8988T (cell line): ENCODE data around the gene ACSBG1.

Experiments used
- DNase-seq: peaks from one replicate; pipeline ENCODE4 v3.0.0; 2011

The ACSBG1 gene

DNA sequence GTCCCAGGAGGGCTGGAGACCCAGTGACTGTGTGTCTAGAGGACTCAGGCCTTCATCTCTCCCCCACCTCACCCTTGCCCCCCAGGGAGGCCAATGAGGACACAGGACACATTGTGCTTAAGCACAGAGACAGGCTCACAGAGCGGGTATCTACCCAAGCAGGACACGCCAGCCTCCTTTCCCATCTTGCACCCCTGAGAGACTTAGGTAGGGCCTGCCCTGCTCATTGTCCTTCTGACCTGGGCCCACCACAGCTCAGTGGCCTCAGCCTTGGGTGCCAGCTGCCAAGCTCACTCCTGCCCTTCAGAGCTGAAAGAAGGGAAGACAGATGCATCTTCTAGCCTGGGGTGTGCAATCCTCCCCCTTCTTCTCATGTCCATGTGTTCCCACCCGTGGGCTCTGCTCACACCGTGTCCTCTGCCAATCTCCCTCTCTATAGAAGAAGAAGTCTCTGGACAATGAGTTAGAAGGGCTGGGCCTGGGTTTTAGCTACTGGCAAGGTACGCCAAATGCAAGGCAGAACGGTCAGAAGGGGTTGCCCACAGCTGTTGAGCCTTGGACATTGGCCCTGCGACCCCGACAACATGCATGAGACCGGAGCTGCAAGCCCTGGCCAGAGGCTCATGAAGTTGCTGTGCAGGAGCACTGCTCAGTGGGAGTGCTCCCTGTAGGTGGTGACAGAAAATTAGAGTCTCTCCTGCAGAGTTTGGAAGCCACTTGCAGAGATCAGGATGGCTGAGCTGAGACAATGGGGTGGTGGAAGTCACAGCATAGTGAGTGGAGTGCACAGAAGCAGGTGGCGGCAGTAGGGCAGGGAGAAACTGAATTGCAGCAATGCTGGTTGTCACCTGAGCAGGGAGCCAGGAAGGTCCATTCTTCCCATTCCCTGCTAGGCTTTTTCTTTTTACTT lies 32.8 kb downstream of the ACSBG1 start:
- DNase-seq, result no peak

DNA sequence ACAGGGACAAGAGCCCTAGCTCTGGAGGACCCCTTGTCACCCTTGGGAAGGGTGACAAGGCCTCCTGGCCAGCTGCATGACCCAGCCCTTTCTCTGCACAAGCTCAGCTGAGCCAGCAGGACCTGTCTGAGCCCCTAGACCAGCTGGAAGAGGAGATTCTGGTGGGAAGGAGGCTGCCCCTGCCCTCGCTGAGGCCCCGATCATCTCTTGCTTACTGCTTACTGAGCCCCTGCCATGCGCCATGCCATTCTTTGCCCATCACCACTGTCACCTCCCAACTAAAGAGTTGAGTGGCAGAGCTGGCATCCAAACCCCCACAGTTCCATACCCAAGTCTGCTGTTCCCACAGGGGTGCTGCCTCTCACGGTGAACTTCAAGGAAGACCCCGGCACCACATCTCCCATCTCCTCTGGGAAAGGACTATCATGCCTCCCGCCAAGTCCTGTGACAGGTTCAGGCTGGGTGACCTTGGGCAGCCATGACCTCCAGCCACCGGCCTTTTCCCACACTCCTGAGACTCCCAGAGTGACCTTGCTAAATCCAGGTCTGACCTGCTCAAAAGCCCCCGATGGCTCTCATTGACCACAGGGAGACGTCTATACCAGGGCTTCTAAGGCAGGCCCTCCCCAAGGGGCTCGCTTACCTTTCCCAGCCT lies 34.0 kb downstream of the ACSBG1 start:
- no peak for DNase-seq

DNA sequence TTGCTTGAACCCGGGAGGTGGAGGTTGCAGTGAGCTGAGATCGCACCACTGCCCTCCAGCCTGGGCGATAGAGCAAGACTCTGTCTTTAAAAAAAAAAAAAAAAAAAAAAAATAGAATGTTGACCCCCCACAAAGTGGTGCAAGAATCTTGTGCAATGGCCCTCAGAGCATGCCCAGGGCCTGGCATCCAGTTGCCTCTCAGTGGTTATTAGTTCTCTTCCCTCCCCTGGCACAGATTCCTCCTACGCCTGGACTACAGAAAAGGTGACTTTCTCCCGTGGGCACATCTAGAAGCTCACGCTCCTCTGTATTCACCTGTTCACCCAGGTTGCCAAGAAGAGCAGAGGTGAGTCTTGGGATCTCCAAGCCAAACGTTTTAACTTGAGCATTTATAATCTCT lies 36.7 kb downstream of the ACSBG1 start:
- no peak for DNase-seq

DNA sequence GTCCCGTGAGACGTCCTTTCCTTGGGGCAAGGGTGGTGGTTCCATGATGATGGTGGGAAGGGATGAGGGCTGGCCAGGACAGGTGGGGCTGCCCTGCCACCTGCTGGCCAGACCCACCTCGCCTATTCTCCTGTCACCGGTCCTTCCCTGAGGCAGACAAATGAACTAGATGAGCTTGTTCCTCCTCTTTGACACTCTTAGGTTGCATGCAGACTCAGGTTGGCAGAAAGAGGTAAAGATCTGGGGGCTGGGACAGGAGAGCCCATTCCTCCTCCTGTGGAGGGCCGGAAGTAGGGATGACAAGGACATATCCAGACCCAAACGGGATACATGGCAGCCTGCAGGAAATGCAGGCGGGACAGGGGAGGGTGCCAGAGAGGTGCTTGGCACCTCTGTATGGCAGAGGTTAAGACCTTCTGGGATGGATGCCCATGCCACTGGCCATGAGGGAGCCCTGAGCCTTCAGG lies 38.6 kb downstream of the ACSBG1 start:
- DNase-seq, result peak; percentile 42

DNA sequence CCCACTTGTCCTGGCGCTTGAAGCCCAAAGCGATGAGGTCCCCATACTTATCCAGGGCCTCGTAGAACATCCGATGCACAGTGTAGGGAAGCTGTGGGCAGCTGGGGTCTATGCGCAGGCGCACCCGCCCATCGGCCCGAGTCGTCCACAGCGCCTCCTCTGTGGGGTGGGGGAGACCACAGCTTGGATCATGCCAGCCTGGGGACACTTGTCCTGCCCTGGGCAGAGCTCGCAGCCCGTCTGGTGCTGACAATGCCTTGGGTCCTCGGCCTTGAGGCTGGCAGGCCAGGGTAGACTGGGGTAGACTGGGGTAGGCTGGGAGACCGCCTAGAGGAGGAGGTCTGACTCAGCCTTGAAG lies 39.8 kb downstream of the ACSBG1 start:
- no peak for DNase-seq

DNA sequence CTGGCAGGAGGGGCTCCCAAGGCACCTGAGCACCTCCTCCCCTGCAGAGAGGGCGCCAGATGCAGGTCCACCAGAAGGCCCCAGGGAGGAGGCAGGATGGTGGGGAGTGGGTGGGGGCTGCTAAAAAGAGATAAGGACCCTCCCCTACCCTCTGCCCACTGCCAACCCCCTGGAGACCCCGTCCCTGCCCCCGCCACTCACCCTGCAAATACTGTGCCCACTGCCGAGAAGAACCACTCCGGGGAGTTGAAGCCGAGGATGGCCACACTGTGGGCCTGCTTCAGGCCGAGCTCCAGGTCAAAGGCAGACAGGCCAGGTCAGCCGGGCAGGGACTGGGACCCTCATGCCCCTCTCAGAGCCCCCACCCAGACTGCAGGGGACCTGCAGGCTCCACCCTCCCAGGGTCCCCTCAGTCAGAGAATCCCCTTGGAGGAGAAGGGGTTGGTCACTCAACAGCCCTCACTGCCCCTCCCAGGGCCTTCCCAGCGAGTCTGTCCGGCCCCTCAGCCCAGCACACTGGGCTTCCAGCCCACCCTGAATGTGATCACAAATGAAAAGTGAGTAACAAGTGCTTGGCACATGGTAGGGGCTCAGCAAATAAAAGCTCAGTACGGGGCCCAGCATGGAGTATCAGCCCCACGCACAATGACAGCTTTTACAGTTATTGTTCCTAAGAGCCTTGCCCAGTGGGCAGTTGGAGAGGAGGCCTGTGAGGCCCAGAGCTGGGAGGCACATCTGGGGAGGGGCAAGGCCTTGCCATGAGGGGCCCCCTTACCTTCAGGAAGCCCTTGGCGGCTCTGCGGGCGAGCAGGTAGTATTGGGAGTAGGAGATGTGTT lies 40.4 kb downstream of the ACSBG1 start:
- DNase-seq, result no peak

DNA sequence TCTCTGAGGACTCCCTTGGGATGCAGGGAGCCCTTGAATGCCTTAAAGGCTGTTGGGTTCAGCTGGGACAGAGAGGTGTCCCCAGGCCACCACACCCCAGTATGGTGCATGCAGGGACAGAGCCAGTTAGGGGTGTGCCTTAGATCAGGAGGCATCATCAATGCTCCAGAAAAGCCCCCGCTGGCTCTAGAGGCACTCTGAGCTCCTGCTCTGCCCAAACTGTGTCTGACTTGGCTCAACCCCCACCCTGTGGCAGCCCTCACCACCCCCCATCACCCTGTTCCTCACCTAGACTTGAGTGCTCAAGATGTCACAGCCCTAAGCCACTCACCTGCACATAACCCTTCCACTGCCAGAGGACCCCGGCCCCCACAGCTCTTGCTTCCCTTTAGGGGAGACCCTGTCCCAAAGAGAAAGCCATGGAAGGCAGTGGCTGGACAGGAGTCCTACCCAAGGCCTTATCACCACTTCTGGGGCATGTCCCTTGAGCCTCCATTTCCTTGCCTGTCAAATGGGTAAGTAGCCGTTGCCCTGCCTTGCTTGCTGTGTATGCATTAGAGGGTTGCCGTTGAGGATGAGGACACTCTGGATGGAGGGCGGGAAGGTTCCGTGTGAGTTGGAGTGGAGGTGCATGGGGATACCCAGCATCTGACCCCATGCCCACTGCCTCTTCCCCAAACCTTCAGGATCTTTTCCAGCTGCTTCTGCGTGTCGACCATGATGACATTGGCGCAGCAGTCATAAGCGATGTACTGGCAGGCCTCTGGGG lies 41.4 kb downstream of the ACSBG1 start:
- no peak for DNase-seq

DNA sequence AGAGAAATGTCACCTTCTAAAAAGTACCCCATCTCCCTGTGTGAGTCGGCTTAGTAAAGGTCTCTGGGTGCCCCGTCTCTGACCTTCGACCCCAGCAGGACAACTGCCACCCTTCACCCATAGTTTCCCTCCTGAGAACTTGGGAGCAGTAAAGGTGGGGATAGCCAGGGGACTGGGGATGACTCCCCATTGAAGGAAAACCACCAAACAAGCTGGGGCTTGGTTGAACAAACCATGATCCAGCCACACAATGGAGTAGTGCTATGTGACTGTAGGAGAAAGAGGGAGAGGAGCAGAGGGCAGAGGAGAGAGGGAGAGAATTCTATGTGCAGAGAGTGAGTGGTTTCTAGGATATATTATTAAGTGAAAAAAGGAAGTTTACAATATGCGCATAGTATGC lies 51.5 kb downstream of the ACSBG1 start:
- no peak for DNase-seq

DNA sequence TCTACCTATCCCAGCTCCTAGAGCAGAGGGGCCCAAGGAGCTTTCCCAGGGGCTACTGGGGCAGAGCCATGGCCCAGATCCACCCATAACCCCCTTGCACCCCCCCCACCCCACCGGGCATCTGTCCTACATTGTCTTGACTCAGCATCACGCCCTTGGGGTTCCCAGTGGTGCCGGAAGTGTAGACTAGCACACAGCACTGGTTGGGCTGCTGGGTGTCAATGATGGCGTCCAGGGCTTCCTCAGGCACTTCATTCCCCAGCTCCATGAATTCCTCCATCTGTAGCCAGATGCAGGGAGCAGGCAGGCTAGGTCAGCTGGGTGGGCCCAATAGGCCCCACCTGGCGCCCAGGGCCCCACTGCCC lies 52.0 kb downstream of the ACSBG1 start:
- no peak for DNase-seq

DNA sequence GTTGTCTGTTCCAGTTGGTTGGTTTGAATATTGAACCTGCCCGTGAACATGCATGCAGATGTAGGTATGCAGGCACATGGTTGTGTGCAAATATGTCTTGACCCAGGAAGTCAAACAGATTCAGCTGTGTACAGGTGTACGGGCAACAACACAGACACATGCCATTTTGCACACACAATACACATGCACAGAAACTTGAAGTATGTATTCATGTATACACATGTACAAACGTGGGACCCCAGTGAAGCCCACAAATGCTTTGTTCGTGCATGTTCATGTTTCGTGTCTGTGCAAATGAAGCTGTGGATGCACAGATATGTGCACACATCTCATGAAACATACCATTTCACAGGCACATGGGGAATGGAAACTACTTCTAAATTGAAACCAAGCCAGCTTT lies 54.5 kb downstream of the ACSBG1 start:
- no peak for DNase-seq

DNA sequence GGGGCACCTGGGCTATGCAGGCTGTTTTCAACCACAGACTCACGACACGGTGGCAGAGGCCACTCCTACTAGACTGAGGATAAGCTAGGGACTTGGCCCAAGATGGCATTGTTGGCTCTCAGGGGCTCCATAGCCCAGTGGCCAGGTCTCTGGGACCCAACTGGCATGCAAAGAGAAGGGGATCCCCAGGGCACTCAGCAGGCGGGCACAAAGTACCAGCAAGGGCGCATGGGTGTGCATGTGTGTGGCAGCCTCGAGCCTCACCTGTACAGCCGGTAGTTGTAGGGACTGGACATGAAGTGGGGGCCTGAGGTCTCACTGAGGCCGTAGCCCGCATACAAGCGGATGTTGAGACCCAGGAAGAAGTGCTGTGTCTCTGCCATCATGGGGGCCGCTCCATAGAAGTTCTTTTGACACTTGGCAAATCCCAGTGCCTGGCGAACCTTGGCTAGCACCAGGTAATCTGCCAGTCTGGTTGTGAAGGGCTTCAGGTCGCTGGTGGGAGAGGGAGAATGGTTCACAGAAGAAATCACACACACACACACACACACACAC lies 55.0 kb downstream of the ACSBG1 start:
- no peak for DNase-seq

DNA sequence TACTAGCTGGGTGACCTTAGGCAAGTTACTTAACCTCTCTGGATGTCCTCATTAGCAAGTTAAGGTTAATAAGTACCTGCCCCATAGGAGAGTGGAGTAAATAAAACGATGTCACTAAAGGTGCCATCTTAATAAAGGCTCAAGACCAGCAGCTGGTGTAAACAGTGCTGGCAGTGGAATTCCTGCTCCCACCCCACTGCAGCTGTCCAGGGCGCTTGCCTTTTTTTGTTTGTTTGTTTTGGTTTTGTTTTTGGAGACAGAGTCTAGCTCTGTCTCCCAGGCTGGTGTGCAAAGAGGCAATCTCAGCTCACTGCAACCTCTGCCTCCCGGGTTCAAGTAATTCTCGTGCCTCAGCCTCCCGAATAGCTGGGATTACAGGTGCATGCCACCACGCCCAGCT lies 56.3 kb downstream of the ACSBG1 start:
- no peak for DNase-seq

DNA sequence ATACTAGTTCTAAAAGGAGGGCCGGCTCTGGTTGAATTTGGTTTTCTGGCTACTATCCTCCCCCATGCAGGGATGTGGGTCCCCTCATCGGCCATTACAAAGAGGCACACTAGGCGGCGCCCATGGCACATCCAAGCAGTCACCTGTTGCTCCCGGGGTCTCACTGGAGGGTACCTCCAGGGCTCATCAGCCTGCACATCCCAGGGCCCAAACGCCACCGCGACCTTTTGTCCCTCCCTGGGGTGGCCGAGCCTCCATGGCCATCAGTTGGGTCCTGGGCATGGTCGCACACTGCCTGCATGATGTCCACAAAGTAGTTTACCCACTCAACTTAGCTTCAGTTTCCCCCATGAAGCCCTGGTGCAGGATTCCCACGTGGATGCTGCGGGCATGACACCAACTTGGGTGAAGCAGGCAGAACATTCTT lies 56.9 kb downstream of the ACSBG1 start:
- DNase-seq, result no peak

DNA sequence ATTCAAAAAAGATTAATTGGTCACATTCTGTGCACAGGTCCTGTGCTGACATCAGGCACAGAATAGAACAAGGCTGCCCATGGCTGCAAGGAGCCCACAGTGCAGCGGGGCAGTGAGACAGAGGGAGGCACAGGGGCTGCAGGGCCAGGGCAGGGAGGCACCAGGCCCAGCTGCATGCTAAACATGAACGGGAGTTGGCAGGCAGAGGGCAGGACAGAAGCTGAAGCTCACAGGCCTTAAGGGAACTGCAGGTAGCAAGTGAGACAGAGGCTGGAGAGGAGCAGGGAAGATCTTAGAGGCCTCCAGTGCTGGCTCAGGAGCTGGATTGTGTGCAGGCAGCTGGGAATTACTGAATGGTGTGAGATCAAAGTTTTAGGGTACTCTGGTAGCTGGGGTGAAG lies 59.0 kb downstream of the ACSBG1 start:
- no peak for DNase-seq

DNA sequence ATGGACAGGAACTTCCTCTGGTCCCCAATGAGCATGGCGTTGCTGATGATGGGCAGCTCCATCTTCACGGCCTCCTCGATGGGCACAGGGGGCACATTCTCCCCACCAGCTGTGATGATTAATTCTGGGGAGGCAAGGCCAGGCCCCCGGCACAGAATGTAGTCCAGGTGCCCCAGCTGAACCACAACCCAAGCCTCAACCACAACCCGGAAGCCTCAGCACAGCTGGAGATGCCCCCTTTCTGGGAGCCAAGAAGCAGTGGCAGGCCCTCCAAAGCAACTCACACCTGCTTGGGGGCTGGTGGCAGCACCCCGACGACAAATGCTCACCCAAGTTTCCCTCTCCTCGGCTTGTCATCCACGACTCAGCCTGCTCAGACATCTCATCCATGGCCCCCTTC lies 60.0 kb downstream of the ACSBG1 start:
- DNase-seq, result no peak

DNA sequence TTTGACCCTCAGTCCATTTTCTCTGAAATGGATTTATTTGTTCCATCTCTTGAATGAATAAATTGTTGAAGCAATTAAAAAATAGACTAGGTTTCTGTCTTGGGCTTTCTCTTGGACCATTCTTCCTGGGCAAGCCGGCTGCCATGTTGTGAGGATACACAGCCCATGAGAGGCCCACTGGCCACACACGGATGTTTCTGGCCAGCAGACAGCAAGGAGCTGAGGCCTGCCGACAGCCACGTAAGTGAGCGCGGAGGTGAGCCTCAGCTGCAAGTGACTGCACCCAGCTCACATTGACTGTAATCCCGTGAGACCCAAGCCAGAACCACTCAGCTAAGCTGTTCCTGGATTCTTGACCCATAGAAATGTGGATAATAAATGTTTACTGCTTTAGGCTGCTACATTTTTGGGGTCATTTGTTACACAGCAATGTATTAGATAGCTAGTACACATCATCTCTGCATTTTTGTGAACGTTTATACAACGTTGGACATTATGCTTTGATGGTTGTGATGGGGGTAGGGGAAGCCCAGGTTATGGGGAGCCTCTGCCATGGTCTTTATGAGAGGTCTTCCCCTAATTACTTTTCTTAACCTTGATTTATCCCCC lies 62.4 kb downstream of the ACSBG1 start:
- DNase-seq, result no peak

DNA sequence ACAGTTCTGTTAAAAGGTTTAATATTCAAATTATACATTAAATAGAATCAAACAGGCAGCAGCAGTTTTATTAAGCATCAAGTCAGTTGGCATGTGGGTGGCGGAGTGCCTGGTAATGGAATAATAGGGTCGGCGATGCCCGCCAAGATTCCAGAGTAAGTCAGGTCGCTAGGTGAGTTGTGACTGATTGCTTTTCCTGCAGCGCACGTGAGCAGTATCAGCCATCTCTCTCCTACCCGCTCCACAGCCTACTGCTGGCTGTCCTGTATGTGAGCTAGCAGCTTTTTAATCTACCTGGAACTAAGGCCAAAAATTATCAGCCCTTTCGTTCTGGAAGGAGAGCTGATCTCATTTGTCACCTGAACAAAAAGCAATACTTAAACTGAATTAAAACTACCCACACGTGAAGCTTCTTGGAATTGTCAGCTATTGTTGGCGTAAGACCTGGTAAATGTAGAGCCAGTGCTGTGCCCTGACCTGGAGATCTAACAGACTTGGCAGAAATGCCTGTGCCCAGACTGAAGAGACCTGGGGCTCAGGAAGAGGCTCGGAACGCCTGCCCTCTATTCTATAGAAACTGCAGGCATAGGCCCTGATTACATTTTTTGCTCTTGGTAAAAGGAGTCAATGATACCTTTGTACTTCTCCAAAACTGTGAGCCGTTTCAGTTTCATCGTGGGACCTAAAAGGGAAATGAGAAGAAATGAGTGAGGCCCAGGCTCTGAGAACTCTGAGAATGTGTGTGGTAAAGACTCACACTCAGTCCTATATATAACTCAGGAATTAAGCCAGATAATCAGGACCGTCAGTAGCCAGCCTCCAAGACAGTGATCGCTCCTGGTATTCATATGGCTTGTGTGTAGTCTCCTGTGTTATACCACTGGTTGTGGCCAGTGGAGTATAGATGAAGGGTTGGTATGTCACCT lies 63.3 kb downstream of the ACSBG1 start:
- no peak for DNase-seq

DNA sequence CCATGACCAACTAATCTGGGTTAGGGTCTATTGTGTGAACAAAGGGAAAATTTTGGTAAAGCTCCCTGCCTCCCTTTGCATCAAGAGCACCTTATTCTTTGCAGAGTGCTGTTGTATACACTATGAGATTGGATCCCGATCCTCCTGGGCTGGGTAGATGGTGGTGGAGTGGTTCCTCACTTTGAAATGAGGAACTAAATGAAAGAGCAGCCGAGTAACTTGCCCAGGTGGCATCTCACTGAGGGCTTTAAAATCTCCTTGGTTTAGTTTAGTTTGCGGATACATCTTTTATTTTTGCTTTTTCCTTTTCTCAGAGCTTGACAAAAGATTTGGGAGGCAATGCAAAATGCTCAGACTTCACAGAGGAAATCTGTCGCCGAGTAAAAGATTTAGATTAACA lies 65.8 kb downstream of the ACSBG1 start:
- no peak for DNase-seq

DNA sequence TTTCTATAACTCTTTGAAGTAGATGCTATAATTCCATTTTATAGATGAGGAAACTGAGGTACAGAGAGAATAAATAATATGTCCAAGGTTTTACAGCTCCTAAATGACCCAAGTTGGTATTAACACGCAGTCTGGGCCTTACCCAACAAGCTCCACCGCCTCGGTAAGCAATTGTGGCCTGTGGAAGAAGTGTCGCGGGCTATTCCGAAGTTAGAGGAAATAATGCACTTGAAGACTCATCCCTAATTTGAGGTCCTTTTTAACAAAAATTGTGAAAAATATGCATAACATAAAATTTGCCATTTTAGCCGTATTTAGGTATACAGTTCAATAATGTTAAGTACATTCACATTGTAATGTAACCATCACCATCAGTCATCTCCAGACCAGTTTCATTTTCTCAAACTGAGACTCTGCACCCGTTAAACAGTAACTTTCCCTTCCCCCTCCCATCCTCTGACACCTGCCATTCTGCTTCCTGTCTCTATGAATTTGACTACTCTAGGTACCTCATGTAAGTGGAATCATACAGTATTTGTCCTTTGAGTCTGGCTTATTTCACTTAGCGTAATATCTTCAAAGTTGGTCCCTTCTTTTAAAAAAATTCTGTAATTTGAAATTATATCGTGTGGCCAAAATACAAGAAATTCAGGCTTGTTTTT lies 67.0 kb downstream of the ACSBG1 start:
- DNase-seq, result no peak

DNA sequence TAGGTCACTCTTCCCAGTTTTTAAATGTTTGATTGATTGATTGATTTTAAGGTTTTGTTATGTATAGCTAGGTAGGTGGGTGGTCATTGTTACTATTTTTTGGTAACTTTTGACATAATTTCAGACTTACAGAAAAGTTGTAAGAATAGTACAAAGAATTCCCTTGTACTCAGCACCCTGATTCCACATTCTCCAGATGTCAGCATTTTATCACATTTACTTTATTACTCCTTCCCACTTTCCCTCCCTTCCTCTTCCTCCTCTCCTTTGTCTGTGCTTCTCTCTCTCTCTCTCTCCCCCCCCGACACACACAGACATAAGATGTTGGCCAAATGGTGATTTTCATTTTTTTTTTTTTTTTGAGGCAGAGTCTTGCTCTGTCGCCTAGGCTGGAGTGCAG lies 70.4 kb downstream of the ACSBG1 start:
- DNase-seq, result no peak
